Measurements from ENCODE around the gene SETDB2.

Gene SETDB2

DNA sequence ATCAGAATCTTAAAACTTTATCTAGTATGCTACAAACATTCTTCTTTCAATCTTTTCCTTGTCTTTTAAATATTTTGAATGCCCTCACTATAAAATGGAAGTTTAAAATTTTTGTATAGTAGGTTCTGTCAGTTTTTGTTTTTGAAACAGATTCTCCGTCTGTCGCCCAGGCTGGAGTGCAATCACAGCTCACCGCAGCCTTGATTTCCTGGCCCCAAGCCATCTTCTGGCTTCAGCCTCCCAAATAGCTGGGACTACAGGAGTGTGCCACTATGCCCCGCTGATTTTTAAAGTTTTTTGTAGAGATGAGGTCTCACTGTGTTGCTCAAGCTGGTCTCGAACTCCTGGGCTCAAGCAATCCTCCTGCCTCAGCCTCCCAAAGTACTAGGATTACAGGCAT lies 72.4 kb downstream of the SETDB2 start:
- TF ChIP-seq POLR2AphosphoS5 (IDR thresholded peaks at IDR 0.05; ENCODE audit: low read depth, low read length) (no peak), POLR2A (IDR thresholded peaks at IDR 0.05; ENCODE audit: low read depth, low read length) (no peak), TAF1 (IDR thresholded peaks at IDR 0.05; ENCODE audit: borderline replicate concordance, low read depth, low read length) (no peak)
- FAIRE-seq (no peak), DNase-seq (ENCODE audit: insufficient read length) (no peak)

DNA sequence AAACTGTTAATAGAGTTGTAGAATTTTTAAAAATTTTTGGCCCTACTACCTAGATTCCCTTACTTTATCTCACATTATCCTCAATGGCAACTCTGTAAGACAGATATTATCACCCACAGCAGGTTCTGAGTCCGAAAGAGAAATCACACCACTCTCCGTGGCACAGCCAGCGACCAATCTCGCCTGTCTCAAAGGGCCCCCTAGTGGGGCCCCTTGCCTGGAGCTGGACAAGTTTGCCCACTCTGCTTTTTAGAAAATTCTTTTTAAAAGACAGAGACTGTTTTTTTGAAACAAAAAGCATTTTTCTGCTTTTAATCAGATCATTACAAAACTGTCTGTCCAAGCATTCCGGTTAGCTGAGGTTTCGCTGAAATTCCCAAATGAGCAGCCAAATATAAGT lies 73.4 kb downstream of the SETDB2 start:
- TF ChIP-seq POLR2AphosphoS5 (IDR thresholded peaks at IDR 0.05; ENCODE audit: low read depth, low read length) (no peak), POLR2A (IDR thresholded peaks at IDR 0.05; ENCODE audit: low read depth, low read length) (no peak), TAF1 (IDR thresholded peaks at IDR 0.05; ENCODE audit: borderline replicate concordance, low read depth, low read length) (no peak)
- DNase-seq (ENCODE audit: insufficient read length), result no peak
- FAIRE-seq, result no peak

DNA sequence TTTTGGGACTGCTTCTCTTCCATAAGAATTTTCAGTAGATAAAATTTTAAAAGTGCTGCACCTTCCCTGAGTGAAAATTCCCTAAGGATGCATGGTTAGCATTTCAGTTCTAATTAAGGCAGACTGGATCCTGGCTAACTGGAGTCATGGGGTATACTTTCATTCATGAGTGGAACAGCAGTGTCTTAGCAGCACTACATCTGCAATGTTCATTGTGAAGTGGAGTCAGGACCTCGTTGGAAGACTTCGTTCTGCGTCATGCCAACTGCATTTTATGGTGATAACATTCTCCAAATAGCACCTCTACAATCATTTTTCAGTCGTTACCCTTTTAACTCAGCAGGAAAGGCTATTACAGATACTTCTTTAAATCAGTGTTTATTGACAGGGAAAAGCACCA lies 77.2 kb downstream of the SETDB2 start:
- TF ChIP-seq POLR2AphosphoS5 (IDR thresholded peaks at IDR 0.05; ENCODE audit: low read depth, low read length) (no peak), TAF1 (IDR thresholded peaks at IDR 0.05; ENCODE audit: borderline replicate concordance, low read depth, low read length) (no peak), POLR2A (IDR thresholded peaks at IDR 0.05; ENCODE audit: low read depth, low read length) (no peak)
- no peak for DNase-seq (ENCODE audit: insufficient read length)
- FAIRE-seq, result no peak

DNA sequence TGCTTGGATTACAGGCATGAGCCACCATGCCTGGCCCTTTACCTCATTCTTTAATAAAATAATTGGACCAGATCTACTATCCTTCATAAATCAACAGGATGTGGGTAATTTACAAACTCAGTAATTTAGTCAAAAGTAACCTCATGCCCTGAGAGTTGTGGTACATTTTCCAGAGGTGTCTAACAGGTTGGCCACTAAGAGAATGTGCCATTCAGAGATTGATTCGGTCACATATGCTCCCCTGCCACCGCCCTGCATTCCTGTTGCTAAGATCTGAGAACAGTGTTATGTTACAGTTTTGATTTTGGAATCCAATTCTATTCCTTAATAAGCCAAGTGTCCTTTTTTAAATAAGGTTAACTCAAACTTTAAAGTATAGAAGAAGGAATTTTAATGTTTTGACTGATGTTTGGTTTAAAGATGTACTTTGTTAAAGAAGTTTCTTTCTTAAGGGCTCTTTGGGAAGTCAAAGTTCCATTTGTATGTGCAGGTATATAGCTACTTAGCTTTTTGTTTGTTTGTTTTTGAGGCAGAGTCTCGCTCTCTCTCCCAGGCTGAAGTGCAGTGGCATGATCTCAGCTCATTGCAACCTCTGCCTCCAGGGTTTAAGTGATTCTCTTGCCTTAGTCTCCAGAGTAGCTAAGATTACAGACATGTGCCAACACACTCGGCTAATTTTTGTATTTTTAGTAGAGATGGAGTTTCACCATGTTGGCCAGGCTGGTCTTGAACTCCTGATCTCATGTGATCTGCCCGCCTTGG lies 80.8 kb downstream of the SETDB2 start:
- no peak for FAIRE-seq
- DNase-seq (ENCODE audit: insufficient read length), result no peak
- TF ChIP-seq POLR2AphosphoS5 (IDR thresholded peaks at IDR 0.05; ENCODE audit: low read depth, low read length), result no peak

DNA sequence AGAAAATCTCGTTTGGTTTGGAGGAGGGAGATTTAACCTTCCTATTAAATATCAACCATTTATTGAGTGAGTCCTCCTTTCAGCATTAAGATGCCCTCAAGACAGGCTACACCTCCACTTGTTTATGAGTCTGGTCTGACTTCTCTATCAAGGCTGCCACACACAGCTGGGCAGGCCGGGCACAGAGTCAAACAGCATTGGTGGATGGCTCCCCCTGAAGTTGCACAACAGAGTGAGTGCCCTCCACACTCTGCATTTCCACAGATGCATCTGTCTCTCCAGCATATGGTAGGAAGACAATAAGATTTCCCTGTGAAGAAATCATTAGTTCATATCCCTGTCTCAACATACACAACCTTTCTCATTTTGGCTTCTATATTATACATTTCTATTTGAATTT lies 83.0 kb downstream of the SETDB2 start:
- no peak for TF ChIP-seq TAF1 (IDR thresholded peaks at IDR 0.05; ENCODE audit: borderline replicate concordance, low read depth, low read length)
- no peak for TF ChIP-seq POLR2A (IDR thresholded peaks at IDR 0.05; ENCODE audit: low read depth, low read length)
- TF ChIP-seq POLR2AphosphoS5 (IDR thresholded peaks at IDR 0.05; ENCODE audit: low read depth, low read length), result no peak
- DNase-seq (ENCODE audit: insufficient read length) (no peak), FAIRE-seq (no peak)

DNA sequence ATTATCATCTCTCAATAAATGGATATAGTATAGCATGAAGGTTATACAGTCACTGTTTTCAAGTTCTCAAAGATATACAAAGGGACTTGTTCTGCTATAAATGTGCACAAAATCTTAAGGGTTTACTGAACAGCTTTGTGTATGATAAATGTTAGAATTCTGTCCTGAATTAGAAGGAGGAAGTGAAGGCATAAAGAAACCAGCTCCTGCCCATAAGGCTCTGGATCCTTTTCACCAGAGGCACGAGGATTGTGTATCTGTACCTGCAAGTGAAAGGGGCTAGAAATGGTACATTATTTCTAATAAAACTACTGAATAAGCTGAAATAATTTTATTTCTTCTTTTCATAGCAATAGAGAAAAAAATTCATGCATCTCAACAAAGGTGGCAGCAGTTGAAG lies 84.1 kb downstream of the SETDB2 start:
- TF ChIP-seq TAF1 (IDR thresholded peaks at IDR 0.05; ENCODE audit: borderline replicate concordance, low read depth, low read length) (no peak), POLR2A (IDR thresholded peaks at IDR 0.05; ENCODE audit: low read depth, low read length) (no peak), POLR2AphosphoS5 (IDR thresholded peaks at IDR 0.05; ENCODE audit: low read depth, low read length) (no peak)
- FAIRE-seq, result no peak

DNA sequence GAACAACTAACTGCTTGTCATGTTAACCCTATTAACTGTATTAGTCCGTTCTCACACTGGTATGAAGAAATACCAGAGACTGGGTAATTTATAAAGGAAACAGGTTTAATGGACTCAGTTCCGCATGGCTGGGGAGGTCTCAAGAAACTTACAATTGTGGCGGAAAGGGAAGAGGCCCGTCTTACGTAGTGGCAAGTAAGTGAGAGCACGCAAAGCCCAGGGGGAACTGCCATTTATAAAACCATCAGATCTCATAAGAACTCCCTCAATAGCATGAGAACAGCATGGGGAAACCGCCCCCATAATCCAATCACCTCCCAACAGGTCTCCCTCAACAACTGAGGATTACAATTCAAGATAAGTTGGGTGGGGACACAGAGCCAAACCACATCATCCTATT lies 86.4 kb downstream of the SETDB2 start:
- DNase-seq (ENCODE audit: insufficient read length), result no peak
- no peak for TF ChIP-seq POLR2AphosphoS5 (IDR thresholded peaks at IDR 0.05; ENCODE audit: low read depth, low read length)
- no peak for TF ChIP-seq POLR2A (IDR thresholded peaks at IDR 0.05; ENCODE audit: low read depth, low read length)
- no peak for TF ChIP-seq TAF1 (IDR thresholded peaks at IDR 0.05; ENCODE audit: borderline replicate concordance, low read depth, low read length)
- no peak for FAIRE-seq

More for the DNA sequence above, 84.1 kb downstream of the SETDB2 start:
- DNase-seq (ENCODE audit: insufficient read length), result no peak

DNA sequence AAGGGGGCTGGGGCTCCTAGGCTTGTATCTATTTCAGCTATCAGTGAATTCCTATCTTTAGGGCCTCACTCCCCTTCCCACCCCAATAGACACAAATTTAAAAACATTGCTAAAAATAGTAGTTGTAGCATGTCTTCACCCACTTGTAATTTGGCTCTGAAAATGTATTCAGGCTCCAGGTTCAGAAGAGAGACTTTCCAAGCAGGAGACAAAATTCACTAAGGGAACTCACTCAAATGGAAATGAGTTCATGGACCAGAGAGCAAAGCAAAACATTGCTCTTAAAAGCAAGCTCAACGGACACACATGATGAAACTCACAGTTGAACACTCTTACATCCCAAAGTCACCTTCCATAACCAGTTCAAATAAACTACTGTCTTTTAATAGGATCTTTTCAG lies 88.5 kb downstream of the SETDB2 start:
- FAIRE-seq (peak; percentile 65), DNase-seq (ENCODE audit: insufficient read length) (no peak)
- TF ChIP-seq TAF1 (IDR thresholded peaks at IDR 0.05; ENCODE audit: borderline replicate concordance, low read depth, low read length) (no peak), POLR2A (IDR thresholded peaks at IDR 0.05; ENCODE audit: low read depth, low read length) (no peak), POLR2AphosphoS5 (IDR thresholded peaks at IDR 0.05; ENCODE audit: low read depth, low read length) (no peak)

DNA sequence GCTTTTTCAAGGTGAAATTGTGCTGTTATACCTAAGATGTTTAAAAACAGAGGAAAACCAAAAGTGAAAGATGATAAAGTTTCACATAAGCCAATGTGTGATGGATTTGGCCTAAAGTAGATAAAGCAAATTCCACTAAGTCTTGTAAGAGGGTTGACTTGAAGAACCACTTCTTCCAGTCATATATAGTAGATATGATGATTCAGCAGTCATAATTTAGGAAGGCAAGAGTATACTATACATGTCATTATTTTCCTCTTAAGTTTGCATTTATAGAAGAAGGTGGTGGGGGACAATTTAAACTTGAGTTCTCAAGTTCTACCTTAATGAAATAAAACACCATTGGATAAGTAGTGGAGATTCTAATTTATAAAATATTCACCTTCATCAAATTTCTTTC lies 88.9 kb downstream of the SETDB2 start:
- no peak for DNase-seq (ENCODE audit: insufficient read length)
- TF ChIP-seq TAF1 (IDR thresholded peaks at IDR 0.05; ENCODE audit: borderline replicate concordance, low read depth, low read length), result no peak
- no peak for TF ChIP-seq POLR2A (IDR thresholded peaks at IDR 0.05; ENCODE audit: low read depth, low read length)
- TF ChIP-seq POLR2AphosphoS5 (IDR thresholded peaks at IDR 0.05; ENCODE audit: low read depth, low read length), result no peak
- FAIRE-seq, result no peak

DNA sequence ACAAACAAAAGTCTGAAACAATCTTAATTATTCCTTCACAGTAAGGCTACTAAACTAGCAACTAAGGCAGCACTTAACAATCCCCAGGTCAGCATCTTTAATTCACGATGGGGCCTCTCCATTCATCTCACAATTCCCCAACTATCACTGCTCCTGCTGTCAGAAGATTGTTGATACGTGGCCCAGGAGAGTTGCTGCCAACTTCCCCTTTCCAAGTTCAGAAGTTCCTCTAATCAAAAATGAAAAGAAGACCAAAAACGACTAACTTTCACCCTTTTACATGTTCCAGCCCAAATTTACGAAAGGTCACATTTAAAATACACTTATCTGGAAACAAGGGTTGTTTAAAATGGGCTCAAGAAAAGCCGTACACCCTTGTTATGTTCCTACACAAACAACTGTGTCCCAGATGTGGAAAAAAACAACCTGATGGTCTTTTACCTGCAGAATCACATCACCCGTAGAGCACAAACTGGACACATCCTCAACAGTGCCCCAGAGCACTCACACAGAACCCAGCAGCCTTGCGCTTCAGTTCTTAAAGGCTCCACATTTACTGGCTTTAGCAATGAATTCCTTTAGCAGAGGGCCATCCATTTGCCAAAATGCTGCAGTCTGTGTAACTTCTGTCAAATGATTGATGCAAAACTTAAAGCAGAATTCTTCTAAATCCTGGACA lies 89.7 kb downstream of the SETDB2 start:
- FAIRE-seq (peak; percentile 50), DNase-seq (ENCODE audit: insufficient read length) (no peak)
- TF ChIP-seq POLR2AphosphoS5 (IDR thresholded peaks at IDR 0.05; ENCODE audit: low read depth, low read length), result no peak
- TF ChIP-seq TAF1 (IDR thresholded peaks at IDR 0.05; ENCODE audit: borderline replicate concordance, low read depth, low read length), result no peak
- TF ChIP-seq POLR2A (IDR thresholded peaks at IDR 0.05; ENCODE audit: low read depth, low read length), result no peak

DNA sequence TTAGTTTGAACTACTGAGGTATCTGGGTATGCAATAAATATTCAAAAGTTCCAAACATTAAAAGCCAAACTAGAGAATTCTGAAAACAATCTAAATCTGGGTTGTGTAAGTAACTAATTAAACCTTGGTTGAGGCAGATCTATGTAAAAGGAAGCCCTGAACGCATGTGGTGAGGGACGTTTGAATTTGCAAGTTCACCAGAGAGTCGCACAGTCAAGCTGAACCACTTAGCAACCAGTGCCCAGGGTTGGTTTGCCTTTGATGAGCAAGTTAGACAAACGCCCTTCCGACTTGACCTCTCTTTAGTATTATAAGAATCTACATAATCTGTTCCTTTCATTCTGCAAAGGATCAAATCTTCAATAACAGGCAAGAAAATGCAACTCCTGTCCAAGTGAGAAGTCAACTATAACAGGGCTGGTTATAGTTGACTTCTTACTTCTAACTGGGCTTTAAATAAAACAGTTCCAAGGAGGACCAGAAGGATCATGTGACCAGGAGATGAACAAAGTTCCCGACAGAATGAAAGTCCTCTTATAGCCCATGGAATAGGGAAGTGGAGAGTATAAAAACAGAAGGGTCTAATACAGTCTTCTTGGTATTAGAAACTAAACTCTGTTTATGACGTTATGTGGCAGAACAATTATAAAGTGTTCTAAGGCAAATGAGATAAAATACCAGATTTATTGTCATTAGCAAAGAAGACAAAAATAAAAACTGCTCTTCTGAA lies 92.2 kb downstream of the SETDB2 start:
- no peak for DNase-seq (ENCODE audit: insufficient read length)
- no peak for FAIRE-seq
- TF ChIP-seq POLR2AphosphoS5 (IDR thresholded peaks at IDR 0.05; ENCODE audit: low read depth, low read length) (no peak), TAF1 (IDR thresholded peaks at IDR 0.05; ENCODE audit: borderline replicate concordance, low read depth, low read length) (no peak), POLR2A (IDR thresholded peaks at IDR 0.05; ENCODE audit: low read depth, low read length) (no peak)

Data from GM12892 (cell line).